ENCODE data around the gene XPO5. TPM values are rescaled to one million over a fixed set of nuclear protein-coding genes. Genes with fewer than 3 reads are reported as not detected.

XPO5 gene
- total RNA-seq, 1 experiment from 2014 or later: 77.4 TPM

DNA sequence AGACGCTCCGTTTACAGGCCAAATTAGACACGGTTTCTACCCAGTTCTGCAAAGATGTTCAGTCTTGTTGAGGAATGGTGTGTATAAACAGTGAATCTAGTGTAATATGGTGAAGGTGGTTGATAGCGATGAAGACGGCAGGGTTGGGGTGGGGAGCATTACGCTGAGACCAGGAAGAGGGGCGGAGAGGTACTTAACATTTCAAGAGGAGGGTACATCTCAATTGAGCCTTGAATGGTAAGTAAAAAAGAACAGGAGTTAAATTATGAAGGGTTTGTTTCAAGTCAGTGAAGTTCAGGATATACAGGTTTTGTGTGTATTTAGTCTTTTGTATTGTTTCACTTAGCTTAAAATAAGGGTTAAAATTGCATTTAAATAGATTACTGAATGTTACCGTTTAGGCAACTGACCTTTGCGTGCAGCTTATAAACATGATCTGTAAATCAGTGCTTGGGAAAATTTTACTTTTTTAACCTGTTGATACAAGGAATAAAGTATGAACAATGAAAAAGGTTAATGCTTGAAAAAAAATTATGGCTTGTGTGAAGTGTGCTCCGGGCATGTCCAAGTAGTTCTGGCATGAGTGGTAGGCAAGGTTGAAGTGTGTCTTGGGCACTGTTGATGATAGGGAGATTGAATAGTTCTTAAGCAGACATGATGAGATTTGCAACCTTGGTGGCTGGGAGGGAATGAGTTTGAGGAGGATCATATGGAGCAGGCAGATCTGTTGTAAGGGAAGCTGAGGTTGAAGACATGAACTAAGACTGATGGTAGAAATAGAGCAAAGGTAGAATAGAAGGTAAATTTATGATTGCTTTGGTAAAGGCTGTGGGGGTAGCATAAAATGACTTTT is 58.1 kb downstream of the XPO5 start (continued):
- TF ChIP-seq TCF7L2 (IDR thresholded peaks at IDR 0.05; ENCODE audit: borderline replicate concordance, extremely low read depth, insufficient read depth, insufficient read length): no peak

DNA sequence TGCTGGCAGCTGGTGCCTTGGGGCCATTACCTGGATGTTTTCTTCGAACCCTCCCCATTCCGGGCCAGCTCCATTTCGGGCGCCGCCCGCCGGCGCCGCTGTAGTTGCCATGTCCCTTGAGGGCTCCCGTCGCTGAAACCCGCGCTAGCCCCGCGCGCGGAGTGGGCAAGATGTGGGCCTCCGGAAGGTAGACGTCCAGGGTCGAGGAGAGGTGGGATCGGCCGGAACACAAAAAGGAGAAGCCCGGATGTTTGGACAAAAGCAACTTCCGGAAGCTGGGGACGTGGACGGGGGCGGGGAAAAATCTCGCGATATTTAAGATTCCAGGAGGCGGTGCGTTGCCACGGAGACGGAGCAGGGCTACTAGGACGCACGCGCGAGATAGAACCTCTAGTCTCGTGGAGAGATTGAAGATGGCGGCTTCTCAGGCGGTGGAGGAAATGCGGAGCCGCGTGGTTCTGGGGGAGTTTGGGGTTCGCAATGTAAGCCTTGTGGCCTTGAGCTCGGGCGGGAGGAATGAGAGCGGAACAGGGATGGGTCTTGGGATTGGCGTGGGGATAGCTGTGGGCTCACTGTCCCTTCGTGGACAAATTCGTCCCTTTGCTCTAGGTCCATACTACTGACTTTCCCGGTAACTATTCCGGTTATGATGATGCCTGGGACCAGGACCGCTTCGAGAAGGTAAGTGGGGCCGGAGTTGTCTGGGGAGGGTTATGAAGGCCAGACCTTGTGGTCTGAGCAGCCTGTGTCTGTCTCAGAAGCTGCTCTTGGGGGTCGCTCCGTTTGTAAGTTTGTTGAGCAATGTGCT is 58.9 kb downstream of the XPO5 start, which contains the start of the genes POLR1C and YIPF3:
Gene POLR1C (plus strand): TSS at position 393 of the 808 bp plus-strand sequence. CDS start 21 bp downstream, at position 414.
Gene YIPF3 (minus strand): TSS at position 230 of the 808 bp plus-strand sequence. CDS start 119 bp downstream, at position 111.
- peak within 1 kb of the TSS; percentile 61 for H3K27ac ChIP-seq (ENCODE audit: low read depth, low read length)
- peaks cover 39 to 51% of the 10 kb centered on the region in 2 experiments for H3K36me3 ChIP-seq (ENCODE audit: control insufficient read depth in 1 of 2, insufficient read depth in 2 of 2, low read length in 2 of 2)
- TSS peak; percentile 68 for BruUV-seq (replicated peaks)
- no peaks in the 10 kb centered on the region for H3K27me3 ChIP-seq (ENCODE audit: insufficient read depth, low read length)
- TF ChIP-seq, protein P1, sequence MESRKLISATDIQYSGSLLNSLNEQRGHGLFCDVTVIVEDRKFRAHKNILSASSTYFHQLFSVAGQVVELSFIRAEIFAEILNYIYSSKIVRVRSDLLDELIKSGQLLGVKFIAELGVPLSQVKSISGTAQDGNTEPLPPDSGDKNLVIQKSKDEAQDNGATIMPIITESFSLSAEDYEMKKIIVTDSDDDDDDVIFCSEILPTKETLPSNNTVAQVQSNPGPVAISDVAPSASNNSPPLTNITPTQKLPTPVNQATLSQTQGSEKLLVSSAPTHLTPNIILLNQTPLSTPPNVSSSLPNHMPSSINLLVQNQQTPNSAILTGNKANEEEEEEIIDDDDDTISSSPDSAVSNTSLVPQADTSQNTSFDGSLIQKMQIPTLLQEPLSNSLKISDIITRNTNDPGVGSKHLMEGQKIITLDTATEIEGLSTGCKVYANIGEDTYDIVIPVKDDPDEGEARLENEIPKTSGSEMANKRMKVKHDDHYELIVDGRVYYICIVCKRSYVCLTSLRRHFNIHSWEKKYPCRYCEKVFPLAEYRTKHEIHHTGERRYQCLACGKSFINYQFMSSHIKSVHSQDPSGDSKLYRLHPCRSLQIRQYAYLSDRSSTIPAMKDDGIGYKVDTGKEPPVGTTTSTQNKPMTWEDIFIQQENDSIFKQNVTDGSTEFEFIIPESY (IDR thresholded peaks at IDR 0.05; ENCODE audit: extremely low read depth, insufficient replicate concordance, low read length): peak; percentile 96
- peak; percentile 64 for TF ChIP-seq ZFX (IDR thresholded peaks at IDR 0.05)
- peak; percentile 65 for TF ChIP-seq TCF7L2 (IDR thresholded peaks at IDR 0.05; ENCODE audit: borderline replicate concordance, extremely low read depth, insufficient read depth, insufficient read length)
- TF ChIP-seq YY1 (IDR thresholded peaks at IDR 0.05; ENCODE audit: extremely low read depth, insufficient replicate concordance, low read depth, low read length): peak; percentile 96
- no peak for TF ChIP-seq CEBPB (IDR thresholded peaks at IDR 0.05; ENCODE audit: low read depth)
- TF ChIP-seq SP1 (IDR thresholded peaks at IDR 0.05; ENCODE audit: low read depth): peak; percentile 47; the same call in 1 of the 2 replicates
- peak; percentile 98 for TF ChIP-seq SIN3A (IDR thresholded peaks at IDR 0.05; ENCODE audit: low read depth)
- TF ChIP-seq, protein P2, sequence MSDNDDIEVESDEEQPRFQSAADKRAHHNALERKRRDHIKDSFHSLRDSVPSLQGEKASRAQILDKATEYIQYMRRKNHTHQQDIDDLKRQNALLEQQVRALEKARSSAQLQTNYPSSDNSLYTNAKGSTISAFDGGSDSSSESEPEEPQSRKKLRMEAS (IDR thresholded peaks at IDR 0.05): peak; percentile 98
- TF ChIP-seq POLR2AphosphoS5 (IDR thresholded peaks at IDR 0.05; ENCODE audit: low read depth, low read length): peak; percentile 99
- peak; percentile 97 for TF ChIP-seq EGR1 (IDR thresholded peaks at IDR 0.05; ENCODE audit: low read depth)
- no peak for TF ChIP-seq JUND (IDR thresholded peaks at IDR 0.05)
- TF ChIP-seq EZH2 (IDR thresholded peaks at IDR 0.05): no peak
- peak; percentile 92 for TF ChIP-seq POLR2A (IDR thresholded peaks at IDR 0.05; ENCODE audit: borderline replicate concordance, extremely low read depth, insufficient read depth, insufficient read length)
- no peaks in the 10 kb centered on the region for H3K9me2 ChIP-seq (ENCODE audit: insufficient read depth)
- ATAC-seq: peak; percentile 89
- CTCF ChIA-PET: interaction anchor here (2.7 kb wide), 1 partner anchor 10 kb away, joined by 12 read pairs; no protein-coding TSS in a partner anchor
- no peak within 1 kb of the TSS for H2AFZ ChIP-seq (ENCODE audit: low read depth, low read length, poor library complexity, severe bottlenecking)
- peaks cover 14 to 21% of the 10 kb centered on the region in 2 experiments; a peak in 3 of 4 replicates for H3K4me1 ChIP-seq (ENCODE audit: control insufficient read depth in 1 of 2, insufficient read depth in 2 of 2, low read length in 2 of 2)
- RAD21 ChIA-PET (ENCODE audit: low non-redundant PET in 1 of 2, low total read pairs in 2 of 2, uncharacterized antibody in 2 of 2, unreplicated experiment in 2 of 2): no interaction called here
- no peaks in the 10 kb centered on the region for H3K9me3 ChIP-seq (ENCODE audit: control insufficient read depth in 1 of 2, insufficient read depth in 1 of 2, low read depth in 1 of 2, low read length in 2 of 2)
- intact Hi-C loops (cut with micrococcal nuclease): loop anchor here (5.0 kb wide), 1 partner anchor 345 kb away; the partner anchor contains the start of gene SRF
- peak within 1 kb of the TSS; percentile 92 for H3K4me2 ChIP-seq (ENCODE audit: low read length)
- 0 out of 2 replicates have a peak, but pooled peaks cover 3% of the 10 kb centered on the region for H4K20me1 ChIP-seq (ENCODE audit: insufficient read depth)
- POLR2A ChIA-PET: interaction anchor here (0.9 to 1.5 kb wide), 3 partner anchors 9 to 113 kb away, joined by 3 read pairs; partner anchors contain the start of gene GTPBP2
- peak within 1 kb of the TSS; percentile 92 to 100 for H3K4me3 ChIP-seq (replicated peaks in 1 of 2; ENCODE audit: low read depth in 1 of 2, low read length in 2 of 2)
- DNase-seq (ENCODE audit: low read depth, low spot score): peak; percentile 98
- H3K9ac ChIP-seq (ENCODE audit: low read length): peak within 1 kb of the TSS; percentile 98
- peaks cover 63% of the 10 kb centered on the region for H3K79me2 ChIP-seq (ENCODE audit: insufficient read depth, low read length)

Measured in HCT116 (cell line).